ENCODE results near the gene PTPRO.

Gene PTPRO

GRCh38 chr12:15346488-15346887 is 24.2 kb downstream of the PTPRO start:
- DNase-seq: no peak

DNA sequence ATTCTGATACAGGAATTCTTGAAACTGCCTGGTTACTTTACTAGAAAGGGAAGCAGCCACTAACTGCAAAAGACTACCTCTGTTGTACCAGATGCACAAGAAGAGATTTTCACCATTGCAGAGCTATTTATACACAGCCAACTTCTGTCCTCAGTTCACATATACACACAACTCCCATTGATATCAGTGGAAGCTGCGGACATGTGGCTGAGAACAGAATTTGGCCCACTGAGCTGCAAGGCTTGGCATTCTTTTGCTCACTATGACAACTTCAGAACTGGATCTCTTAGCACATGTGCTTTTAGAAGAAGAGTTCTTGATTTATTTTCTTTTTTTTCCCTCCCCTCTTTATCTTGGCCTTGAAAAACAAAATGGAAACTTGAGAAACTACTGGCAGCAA is 28.3 kb downstream of the PTPRO start:
- DNase-seq: peak in 1 of 56 donors; percentile 7

DNA sequence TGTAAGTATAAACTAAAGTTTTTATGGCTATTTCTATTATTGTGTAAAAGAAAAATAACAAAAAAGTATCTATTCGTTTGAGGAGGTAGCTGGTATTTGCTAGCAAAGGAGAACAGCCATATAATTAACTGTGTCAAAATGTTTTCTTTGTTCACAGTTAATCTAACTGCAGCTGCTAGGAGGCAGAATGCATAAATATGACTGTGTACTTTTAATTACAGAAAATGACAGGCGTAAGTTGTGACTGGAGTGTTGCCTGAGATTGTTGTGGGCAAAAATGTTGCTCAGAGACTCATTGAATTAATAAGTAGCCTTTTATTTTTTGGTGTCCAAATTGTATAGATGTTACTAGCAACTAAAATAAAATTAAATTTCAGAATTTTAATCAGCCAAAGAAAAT is 33.5 kb downstream of the PTPRO start:
- no peak for DNase-seq

DNA sequence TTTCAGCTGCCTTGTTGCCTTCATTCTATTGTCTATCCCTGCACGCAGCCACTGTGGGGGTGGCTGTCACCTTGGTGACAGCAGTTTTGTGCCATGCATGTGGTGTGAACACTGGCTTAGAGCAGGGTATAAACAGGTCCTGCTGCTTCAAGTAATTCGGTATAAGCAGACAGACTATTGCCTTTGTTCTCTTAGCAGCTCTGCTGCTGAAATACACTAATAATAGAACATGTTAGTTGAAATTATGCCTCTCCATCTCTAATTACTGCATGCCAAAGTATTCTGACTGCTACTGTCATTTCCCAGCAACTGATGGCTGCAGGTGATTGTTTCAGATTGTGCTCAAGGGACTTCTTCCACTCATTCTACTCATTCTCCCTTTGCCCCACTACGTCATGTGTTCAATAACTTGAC is 34.6 kb downstream of the PTPRO start:
- DNase-seq: peak in 8 of 56 donors; percentile 6 to 37 (median 14)

- DNase-seq: peak in 1 of 56 donors; percentile 4
Measured at GRCh38 chr12:15364221-15365160, 42.2 kb downstream of the PTPRO start.

DNA sequence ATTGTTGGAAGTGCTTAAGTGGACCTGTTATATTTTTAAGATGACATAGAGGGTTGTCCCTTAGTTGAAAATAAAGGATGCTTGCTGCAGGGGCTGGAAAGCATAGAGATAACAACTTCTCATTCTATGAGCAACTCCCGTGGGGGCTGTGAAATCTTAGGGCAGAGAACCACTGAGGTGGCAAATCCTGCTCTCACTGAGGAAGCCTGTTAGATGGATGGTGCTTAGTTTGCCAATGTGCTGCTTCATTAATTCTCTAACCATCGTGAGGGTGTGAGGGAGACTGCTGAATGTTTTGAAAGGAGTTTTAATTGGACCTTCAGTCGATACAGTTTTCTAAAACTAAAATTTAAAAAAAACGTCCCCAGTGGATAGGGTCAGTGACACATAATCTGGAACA is 46.5 kb downstream of the PTPRO start:
- no peak for DNase-seq

- no peak for DNase-seq
Measured at GRCh38 chr12:15372352-15372751, 50.0 kb downstream of the PTPRO start.

- DNase-seq: no peak
Measured at GRCh38 chr12:15387772-15388171, 65.5 kb downstream of the PTPRO start.

- no peak for DNase-seq
Measured at GRCh38 chr12:15389561-15389960, 67.3 kb downstream of the PTPRO start.

DNA sequence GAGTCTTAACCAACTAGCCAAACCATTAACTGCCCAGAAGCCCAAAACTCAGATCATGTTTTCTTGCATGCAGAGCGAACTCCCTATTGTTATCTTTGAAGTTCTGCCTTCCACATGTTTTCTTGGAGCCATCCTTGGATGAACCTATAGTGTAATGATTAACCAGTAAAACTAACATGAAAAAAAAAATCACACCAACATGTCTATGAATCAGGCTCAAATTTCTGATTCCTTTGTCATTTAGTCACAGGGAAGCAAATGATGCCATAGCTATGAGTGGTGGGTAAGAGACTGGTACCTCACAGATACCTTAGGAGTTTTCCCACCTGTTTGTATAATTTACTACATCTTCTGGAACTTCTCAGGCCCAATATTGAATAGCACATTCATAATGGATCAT is 70.7 kb downstream of the PTPRO start:
- no peak for DNase-seq

DNA sequence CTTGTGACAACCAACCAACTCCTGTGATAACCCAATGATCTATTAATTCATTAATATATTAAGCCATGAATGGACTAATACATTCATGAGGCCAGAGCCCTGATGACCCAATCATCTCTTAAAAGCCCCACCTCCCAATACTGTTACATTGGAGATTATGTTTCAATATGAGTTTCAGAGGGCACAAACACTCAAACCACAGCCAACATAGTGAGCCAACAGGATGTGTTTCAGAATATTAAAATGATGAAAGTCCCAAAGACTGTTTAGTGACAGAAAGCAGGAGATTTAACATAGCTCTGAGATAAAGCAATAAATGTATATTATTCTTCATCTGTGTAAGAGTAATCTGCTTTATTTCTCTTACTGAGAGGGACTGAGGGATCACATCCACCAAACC is 71.7 kb downstream of the PTPRO start:
- no peak for DNase-seq

DNA sequence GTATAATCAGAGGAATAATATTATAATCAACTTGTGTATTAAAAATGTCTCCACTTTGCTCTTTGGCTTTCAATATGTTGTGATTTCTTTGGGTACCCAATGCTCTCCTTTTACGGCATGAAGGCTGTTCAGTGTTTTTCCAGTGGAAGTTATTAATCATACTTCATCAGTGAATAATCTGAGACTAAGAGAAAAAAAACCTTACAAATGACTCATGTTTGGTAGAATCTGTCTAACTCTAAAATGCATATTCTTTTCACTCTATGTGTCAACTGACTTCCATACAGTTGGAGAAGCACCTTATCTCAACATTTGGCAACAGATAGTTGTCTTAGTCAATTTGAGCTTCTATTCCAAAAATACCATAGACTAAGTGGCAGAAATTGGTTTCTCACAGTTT is 82.2 kb downstream of the PTPRO start:
- DNase-seq: no peak

DNA sequence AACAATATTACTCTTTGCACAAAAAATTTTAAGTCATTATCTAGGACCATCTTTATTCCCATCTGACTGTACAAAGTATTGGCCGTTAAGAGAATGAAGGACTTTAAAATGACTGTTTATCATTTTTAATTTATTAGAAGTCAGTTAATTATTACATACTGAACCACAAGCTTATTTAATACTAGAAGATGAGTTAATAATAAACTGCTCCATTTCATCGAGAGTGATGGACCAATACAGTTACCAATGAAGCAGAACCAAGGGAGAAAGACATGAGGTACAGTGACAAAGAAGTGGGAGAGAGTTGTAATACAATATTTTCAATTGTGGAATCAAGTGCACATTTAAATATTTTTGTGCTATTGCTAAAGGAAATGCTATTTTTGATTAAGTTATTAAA is 83.3 kb downstream of the PTPRO start:
- no peak for DNase-seq

DNA sequence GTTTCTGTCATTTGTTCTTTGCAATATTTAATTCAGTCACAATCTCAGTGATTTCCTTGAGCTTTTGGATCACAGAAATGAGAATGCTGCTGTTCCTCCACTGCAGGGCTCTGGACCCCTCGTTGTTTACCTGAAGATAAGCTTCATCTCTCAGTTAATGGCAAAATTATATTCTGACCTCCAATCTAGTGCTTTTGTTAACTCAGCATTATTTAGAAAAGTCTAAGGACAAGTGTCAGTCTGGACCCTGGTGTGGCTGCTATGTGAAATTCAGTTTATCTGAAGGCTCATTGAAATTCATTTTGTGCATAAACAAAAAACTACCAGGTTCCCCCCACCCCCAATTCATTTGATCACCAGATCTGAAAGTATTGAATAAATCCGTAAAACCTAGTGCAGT is 84.7 kb downstream of the PTPRO start:
- no peak for DNase-seq

DNA sequence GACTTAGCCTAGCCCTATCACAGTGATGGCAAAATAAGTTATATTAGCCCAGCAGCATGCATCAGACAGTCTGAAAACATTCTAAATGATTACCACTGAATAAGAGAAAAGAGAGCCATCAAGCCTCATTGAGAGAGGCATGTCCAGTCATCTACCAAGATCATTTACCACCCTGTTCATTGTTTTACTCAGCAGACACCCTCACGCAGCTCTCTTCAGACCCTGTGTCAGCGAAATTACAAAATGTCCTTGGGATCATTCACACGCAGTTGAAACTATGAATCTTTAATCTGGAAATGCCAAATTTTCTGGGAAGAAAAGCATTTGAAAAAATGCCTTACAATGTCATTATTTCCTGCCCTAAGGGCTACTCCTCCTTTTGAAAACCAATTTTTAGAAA is 89.5 kb downstream of the PTPRO start:
- no peak for DNase-seq

DNA sequence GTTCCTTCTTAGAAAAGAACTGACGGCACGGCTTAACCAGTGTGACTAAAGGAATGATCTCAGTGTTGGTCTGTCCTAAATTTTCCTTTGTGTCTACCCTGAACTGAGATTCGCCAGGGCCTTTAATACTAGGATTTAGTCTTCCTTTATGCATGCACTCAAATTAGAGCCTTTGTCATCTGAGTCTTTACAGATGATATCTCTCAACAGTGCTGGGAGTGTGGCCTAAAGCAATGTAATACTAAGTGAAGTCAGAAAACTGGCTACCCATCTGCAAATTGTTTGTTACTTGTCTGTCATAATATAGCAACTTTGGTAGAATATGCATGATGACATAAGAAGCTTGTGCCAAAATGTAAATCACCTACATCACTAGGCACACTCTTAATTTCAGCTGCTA is 95.4 kb downstream of the PTPRO start:
- no peak for DNase-seq

GRCh38 chr12:15423629-15424028 is 101.3 kb downstream of the PTPRO start:
- DNase-seq: no peak

DNA sequence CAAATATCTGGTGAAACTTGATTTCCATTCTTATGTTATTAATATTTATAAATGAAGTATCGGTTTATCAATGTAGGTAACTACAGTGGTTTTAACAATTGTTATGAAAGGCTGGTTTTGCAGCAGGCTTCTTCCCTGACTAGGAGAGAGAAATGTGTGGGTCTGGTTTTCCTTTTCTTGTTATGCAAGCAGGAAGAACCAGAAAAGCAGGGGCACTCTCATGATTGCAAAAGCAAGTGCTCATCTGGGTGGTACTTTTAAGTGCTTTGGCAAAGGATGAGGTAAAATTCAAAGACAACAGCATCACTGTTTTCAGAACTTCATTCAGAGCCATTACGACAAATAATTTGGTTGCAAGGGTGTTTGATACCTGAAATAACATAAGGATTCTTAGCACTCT is 105.6 kb downstream of the PTPRO start:
- DNase-seq: no peak

GRCh38 chr12:15428632-15429031 is 106.3 kb downstream of the PTPRO start:
- no peak for DNase-seq

DNA sequence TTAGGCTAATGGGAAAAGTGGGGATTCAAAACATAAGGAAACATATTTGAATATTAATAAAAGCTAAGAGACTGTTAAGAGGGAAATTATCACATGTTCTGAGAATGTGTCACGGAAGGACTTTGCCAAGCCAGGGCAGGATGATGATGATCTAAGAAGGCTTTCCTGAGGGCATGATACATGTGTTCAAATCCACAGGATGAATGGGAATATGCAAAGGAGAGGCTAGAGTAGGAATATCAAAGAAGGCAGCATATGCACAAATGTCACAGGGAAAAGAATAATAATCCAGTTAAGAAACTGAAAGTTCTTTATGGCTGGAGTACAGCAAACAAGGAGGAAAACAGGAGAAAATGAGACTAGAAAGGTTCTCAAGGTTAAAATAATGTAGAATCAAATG is 107.0 kb downstream of the PTPRO start:
- DNase-seq: no peak

DNA sequence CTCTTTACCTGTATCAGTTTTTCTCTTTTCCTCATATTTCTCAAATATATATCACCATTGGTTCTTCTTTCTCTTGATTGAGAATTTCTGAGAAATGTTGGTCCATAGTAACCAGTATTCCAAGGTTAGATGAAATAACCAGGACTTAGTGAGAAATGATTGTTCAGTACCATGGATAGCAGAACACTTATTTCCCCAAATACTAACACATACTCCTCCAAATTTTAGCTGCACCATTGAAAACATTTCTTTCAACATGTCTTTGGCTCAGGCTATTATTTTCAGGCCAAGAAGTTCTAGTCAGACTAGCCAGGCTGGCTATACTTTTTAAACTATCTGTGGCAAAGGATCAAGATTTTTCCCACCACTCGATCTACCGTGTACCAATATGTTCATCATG is 113.3 kb downstream of the PTPRO start:
- DNase-seq: no peak

- no peak for DNase-seq
Measured at GRCh38 chr12:15439459-15439858, 117.2 kb downstream of the PTPRO start.

GRCh38 chr12:15443050-15443449 is 120.7 kb downstream of the PTPRO start:
- no peak for DNase-seq

DNA sequence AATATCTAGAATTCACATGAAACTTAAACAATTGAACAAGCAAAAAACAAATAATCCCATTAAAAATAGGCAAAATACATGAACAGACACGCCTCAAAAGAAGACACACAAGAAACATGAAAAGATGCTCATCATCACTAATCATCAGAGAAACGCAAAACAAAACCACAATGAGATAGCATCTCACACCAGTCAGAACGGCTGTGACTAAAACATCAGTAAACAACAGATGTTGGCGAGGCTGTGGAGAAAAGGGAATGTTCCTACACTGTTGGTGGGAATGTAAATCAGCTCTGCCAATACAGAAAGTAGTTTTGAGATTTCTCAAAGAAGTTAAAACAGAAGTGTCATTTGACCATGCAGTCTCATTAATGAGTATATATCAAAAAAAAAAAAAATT is 121.3 kb downstream of the PTPRO start:
- no peak for DNase-seq
